K562 (cell line): Measurements from ENCODE around the gene ATG10. TPM values are rescaled to one million over a fixed set of nuclear protein-coding genes. Genes with fewer than 3 reads are reported as not detected.

Experiments used
- ATAC-seq: fragments of 200-7000 bp; cut with Tn5 transposase; 3 replicates; pipeline ENCODE4 v1.9.1; 2020; ENCODE audit warnings: moderate library complexity
- BruUV-seq: library from RNA; stranded (reverse); fragments of 400-500 nt; replicated peaks from 2 replicates; lab custom pipeline; 2021; lab: Mats Ljungman, UMichigan
- CTCF ChIA-PET: fragments of 300-600 bp; formaldehyde crosslinking; extraction: SDS; loops from one replicate; lab custom pipeline; 2021; ENCODE audit warnings: low intra/inter-chr PET ratio; lab: Yijun Ruan, JAX
- POLR2A ChIA-PET: fragments of 300-600, 350-650 bp; sonication (Branson Sonifier 250); formaldehyde crosslinking; extraction: SDS; loops from one replicate; lab custom pipeline; 2021; ENCODE audit warnings: antibody characterized with exemption, inconsistent platforms; lab: Yijun Ruan, JAX
- DNase-seq, 4 experiments: peaks; one replicate each; pipeline versions ENCODE4 v3.0.0 to v3.0.0-alpha.2; 2011 to 2018; ENCODE audit warnings: low spot score in 3 of 4, mixed read lengths in 3 of 4; ENCODE audit errors: extremely low read depth in 1 of 4
- FAIRE-seq: peaks from 2 replicates; lab custom pipeline; 2011; peaks lifted over from hg19 to GRCh38; lab: Jason Lieb, UNC
- H2AFZ ChIP-seq: 2 replicates; pipeline ENCODE4 v1.6.0; 2011; ENCODE audit warnings: low read depth, low read length, control low read depth, inconsistent platforms
- H3K27ac ChIP-seq: fragments of 200-600 bp; 3 replicates; pipeline ENCODE4 v1.8.0; 2011; ENCODE audit warnings: low read depth, mild to moderate bottlenecking, control low read depth, inconsistent platforms, low read length, moderate library complexity, mixed read lengths; ENCODE audit errors: extremely low read depth
- H3K27me3 ChIP-seq, 2 experiments: fragments of 300-600 bp in 1 of 2; 2 replicates in 1 of 2; 3 replicates in 1 of 2; pipeline versions ENCODE4 v1.6.0 to v1.8.0; 2011; ENCODE audit warnings: inconsistent platforms in 2 of 2, low read length in 2 of 2, mild to moderate bottlenecking in 1 of 2, mixed read lengths in 1 of 2, moderate library complexity in 1 of 2; ENCODE audit not compliant: control insufficient read depth in 2 of 2, insufficient read depth in 2 of 2
- H3K36me3 ChIP-seq: fragments of 300-600 bp; 3 replicates; pipeline ENCODE4 v1.8.0; 2011; ENCODE audit warnings: mild to moderate bottlenecking, low read length, inconsistent platforms; ENCODE audit not compliant: control insufficient read depth, insufficient read depth
- H3K4me1 ChIP-seq, 2 experiments: fragments of 200-600 bp in 1 of 2; replicated peaks in 1 of 2; 2 replicates in 1 of 2; 3 replicates in 1 of 2; pipeline versions ENCODE4 v1.5.1 to v1.8.0; 2011; ENCODE audit warnings: inconsistent platforms in 2 of 2, low read length in 2 of 2, mild to moderate bottlenecking in 1 of 2, mixed read lengths in 1 of 2, moderate library complexity in 1 of 2; ENCODE audit not compliant: control insufficient read depth in 2 of 2, insufficient read depth in 2 of 2
- H3K4me2 ChIP-seq: 2 replicates; pipeline ENCODE4 v1.6.1; 2011; ENCODE audit warnings: low read length, control low read depth, inconsistent platforms, mixed read lengths; ENCODE audit not compliant: insufficient read depth
- H3K4me3 ChIP-seq: fragments of 200-600 bp; sonication (generic), shearing (Covaris generic); 2 replicates; pipeline ENCODE4 v1.5.1; 2016; ENCODE audit warnings: control low read depth, inconsistent platforms
- H3K79me2 ChIP-seq: fragments of 200-600 bp; 3 replicates; pipeline ENCODE4 v1.8.0; 2011; ENCODE audit warnings: low read length, inconsistent platforms; ENCODE audit not compliant: control insufficient read depth, insufficient read depth
- H3K9ac ChIP-seq, 2 experiments: 2 replicates each; pipeline versions ENCODE4 v1.6.0 to v1.6.1; 2011; ENCODE audit warnings: low read depth in 2 of 2, low read length in 2 of 2, control low read depth in 1 of 2, inconsistent platforms in 1 of 2, mild to moderate bottlenecking in 1 of 2, mixed read lengths in 1 of 2; ENCODE audit not compliant: insufficient read depth in 1 of 2
- H3K9me1 ChIP-seq: one replicate; pipeline ENCODE4 v1.6.0; 2011; ENCODE audit warnings: inconsistent platforms, mild to moderate bottlenecking, low read length, moderate library complexity; ENCODE audit not compliant: control insufficient read depth, insufficient read depth
- H3K9me3 ChIP-seq: replicated peaks from 2 replicates; pipeline ENCODE4 v1.5.1; 2011; ENCODE audit warnings: low read depth, low read length, inconsistent platforms; ENCODE audit not compliant: control insufficient read depth, insufficient read depth
- H4K20me1 ChIP-seq: replicated peaks from 2 replicates; pipeline ENCODE4 v1.6.1; 2011; ENCODE audit warnings: low read length, inconsistent platforms, mixed read lengths; ENCODE audit not compliant: control insufficient read depth, insufficient read depth
- CHCHD3 ChIP-seq: fragments of 250-450 bp; sonication (Bioruptor Pico); IDR thresholded peaks from 2 replicates; pipeline ENCODE4 v2.1.2; 2022; ENCODE audit warnings: mild to moderate bottlenecking
- FOXJ2 ChIP-seq: fragments of 200-800 bp; sonication (Bioruptor generic); IDR thresholded peaks from 2 replicates; pipeline ENCODE4 v1.6.1; 2016; ENCODE audit warnings: missing genetic modification characterization, missing compliant biosample characterization
- MYC ChIP-seq, 2 experiments: fragments of 250-450 bp in 1 of 2; sonication (Bioruptor Pico) in 1 of 2; IDR thresholded peaks; 2 replicates each; pipeline versions ENCODE4 v1.5.1 to v1.6.1; 2012 to 2021; ENCODE audit warnings: low read depth in 2 of 2, borderline replicate concordance in 1 of 2, improper control_type of control experiment in 1 of 2, low read length in 1 of 2, mild to moderate bottlenecking in 1 of 2, moderate library complexity in 1 of 2
- PPARD ChIP-seq: fragments of 250-450 bp; sonication (Bioruptor Pico); IDR thresholded peaks from 2 replicates; pipeline ENCODE4 v1.8.0; 2022; ENCODE audit warnings: inconsistent platforms, mild to moderate bottlenecking, moderate library complexity
- SREBF2 ChIP-seq: sonication (generic); formaldehyde crosslinking; IDR thresholded peaks from 2 replicates; pipeline ENCODE4 v1.4.0; 2020; ENCODE audit warnings: mild to moderate bottlenecking, missing genetic modification reagents
- THRB ChIP-seq: fragments of 450-650 bp; formaldehyde crosslinking; conservative IDR thresholded peaks from 2 replicates; pipeline ENCODE4 v1.4.0; 2022; ENCODE audit warnings: mild to moderate bottlenecking, missing genetic modification characterization
- ZBTB17 ChIP-seq: fragments of 450-650 bp; formaldehyde crosslinking; IDR thresholded peaks from 2 replicates; pipeline ENCODE4 v1.4.0; 2020; ENCODE audit warnings: mild to moderate bottlenecking
- ZNF431 ChIP-seq: sonication (generic); formaldehyde crosslinking; IDR thresholded peaks from 2 replicates; pipeline ENCODE4 v1.8.0; 2022; ENCODE audit warnings: mild to moderate bottlenecking, missing genetic modification reagents
- ZNF780A ChIP-seq: fragments of 250-450 bp; sonication (Bioruptor Pico); IDR thresholded peaks from 2 replicates; pipeline ENCODE4 v1.5.0; 2021; ENCODE audit warnings: mild to moderate bottlenecking
- in situ Hi-C: fragments of 300-500 bp; cut with MboI; formaldehyde crosslinking; loops from 4 replicates; pipeline ENCODE4 v1.15.0; 2018; ENCODE audit warnings: inconsistent platforms, mixed read lengths
- intact Hi-C: fragments of 100-400 bp; cut with micrococcal nuclease; formaldehyde crosslinking; loops from 2 replicates; pipeline ENCODE4 v1.14.2; 2022
- polyA plus RNA-seq, 8 experiments: library from polyadenylated mRNA; depleted of rRNA in 4 of 8; stranded (reverse) in 5 of 8; unstranded in 3 of 8; fragments of >200 nt; fragmentation: Nextera tagmentation in 2 of 8; fragmentation: Illumina TruSeq in 1 of 8; extraction: Ambion mirVana in 2 of 8; extraction: Trizol in 1 of 8; gene quantifications; 2 replicates each; pipeline versions ENCODE4 v1.2.1 to v1.2.3, GENCODE V29; 2011 to 2014; ENCODE audit warnings: inconsistent platforms in 1 of 8, missing spikeins in 1 of 8
- total RNA-seq, 7 experiments: library from RNA; depleted of rRNA in 6 of 7; stranded (reverse); fragments of >200 nt in 6 of 7; fragmentation: Illumina TruSeq in 2 of 7; extraction: Trizol in 2 of 7; gene quantifications; 2 replicates each; pipeline versions ENCODE4 v1.2.1 to v1.2.3, GENCODE V29; 2011 to 2021; ENCODE audit warnings: low replicate concordance in 1 of 7

Gene ATG10
- total and polyA plus RNA-seq, 9 of the 15 experiments (the other 6 are each of a cell fraction or from before 2014, with no cell fraction given) = 7.0 to 18.8 (median 14.6) TPM

DNA sequence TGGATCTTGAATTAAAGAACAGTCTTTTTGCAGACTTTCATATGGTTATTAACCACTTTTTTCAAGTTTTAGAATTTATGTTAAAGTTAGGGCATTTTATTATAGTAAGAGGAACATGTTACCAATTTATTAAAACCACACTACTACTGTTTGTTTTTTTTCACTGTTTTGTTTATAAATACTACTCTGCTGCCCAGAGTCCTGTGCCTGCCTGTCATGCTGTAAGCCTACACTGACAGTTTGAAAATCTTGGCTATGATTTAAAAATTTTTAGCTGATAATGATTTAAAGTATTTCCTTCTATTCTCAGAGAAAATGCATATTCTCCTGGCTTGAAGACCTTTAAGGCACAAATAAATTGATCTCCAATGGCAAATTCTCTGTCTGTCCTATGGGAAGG, 177.6 kb downstream of the ATG10 start:
- Histone ChIP-seq H3K27me3 (no peaks in the 10 kb centered on the region), H3K27ac (no peak overlapping the region), H2AFZ (no peak overlapping the region), H3K9me1 (no peaks in the 10 kb centered on the region), H3K79me2 (no peaks in the 10 kb centered on the region), H3K4me2 (no peak overlapping the region), H4K20me1 (no peaks in the 10 kb centered on the region), H3K36me3 (no peaks in the 10 kb centered on the region), H3K4me1 (no peaks in the 10 kb centered on the region), H3K9ac (no peak overlapping the region), H3K9me3 (no peaks in the 10 kb centered on the region), H3K4me3 (no peak overlapping the region)
- intact Hi-C loops (no loop called here), in situ Hi-C loops (no loop called here)
- BruUV-seq = no TSS peak
- ChIA-PET CTCF (no interaction called here), POLR2A (interaction anchor here (0.7 kb wide), 1 partner anchor 120 kb away, joined by 4 read pairs; no protein-coding TSS in a partner anchor)
- no peak for TF ChIP-seq THRB (CRISPR knock-in tag)
- no peak for TF ChIP-seq MYC (IDR thresholded peaks at IDR 0.05; ENCODE audit: low read depth, low read length)
- TF ChIP-seq MYC (CRISPR knock-in tag; IDR thresholded peaks at IDR 0.05; ENCODE audit: borderline replicate concordance, low read depth) = no peak
- TF ChIP-seq FOXJ2 (tag) = no peak
- no peak for TF ChIP-seq ZNF780A (CRISPR knock-in tag)
- no peak for TF ChIP-seq CHCHD3
- TF ChIP-seq SREBF2 (CRISPR knock-in tag) = no peak
- TF ChIP-seq ZBTB17 (CRISPR knock-in tag) = no peak
- no peak for TF ChIP-seq PPARD (CRISPR knock-in tag)
- TF ChIP-seq ZNF431 (CRISPR knock-in tag) = no peak
- FAIRE-seq (no peak), ATAC-seq (no peak), DNase-seq (no peak)
